DOHH2 (cell line): ENCODE data around the gene DNAH3.

Experiments used
- CTCF ChIP-seq: fragments of 200-600 bp; sonication (generic); IDR thresholded peaks from one replicate; pipeline ENCODE4 v1.5.1; 2014; ENCODE audit warnings: antibody characterized with exemption, mild to moderate bottlenecking, low read depth, low read length; ENCODE audit not compliant: poor library complexity, severe bottlenecking
- EZH2phosphoT487 ChIP-seq: fragments of 200-600 bp; sonication (generic); IDR thresholded peaks from 2 replicates; pipeline ENCODE4 v1.6.1; 2017; ENCODE audit warnings: borderline replicate concordance, mild to moderate bottlenecking, antibody characterized with exemption, low read length, moderate library complexity, mixed read lengths

GRCh38 chr16:20897922-20898321, 252.7 kb downstream of the DNAH3 start:
- TF ChIP-seq CTCF, result no peak
- no peak for TF ChIP-seq EZH2phosphoT487
